ENCODE measurements around the gene TAS2R43. TPM values are rescaled to one million over a fixed set of nuclear protein-coding genes. Genes with fewer than 3 reads are reported as not detected.
"Not testable (repeated sequence)": the region's sequence is repeated elsewhere in the genome, so short reads cannot be mapped to it uniquely, and the experiment has no call there.

The TAS2R43 gene
- total RNA-seq, 1 experiment from 2014 or later, result 1.1 TPM

DNA sequence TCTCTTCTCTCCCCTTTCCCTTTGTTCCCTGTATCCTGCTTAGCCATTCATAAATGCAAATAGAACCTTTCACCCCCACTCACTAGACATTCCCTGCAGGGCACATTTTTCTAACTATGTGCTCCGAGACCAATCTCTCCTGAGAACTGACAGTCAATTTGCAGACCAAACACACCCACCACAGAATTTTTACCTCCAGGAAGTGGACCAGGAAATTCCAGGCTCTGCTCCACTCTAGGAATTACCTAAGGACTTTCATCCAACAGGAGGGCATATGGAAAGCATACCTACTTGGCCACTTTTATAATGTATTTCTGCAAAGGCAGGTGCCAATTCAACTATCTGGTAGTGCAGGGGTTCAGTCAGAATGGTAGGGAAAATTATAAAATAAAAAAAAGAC lies 21.1 kb downstream of the TAS2R43 start:
- Histone ChIP-seq H3K9me3 (ENCODE audit: insufficient read depth, low read depth) (0 out of 2 replicates have a peak, but pooled peaks cover 2% of the 10 kb centered on the region), H3K9me2 (ENCODE audit: insufficient read depth) (no peaks in the 10 kb centered on the region), H3K36me3 (ENCODE audit: low read depth) (no peaks in the 10 kb centered on the region), H3K79me2 (ENCODE audit: low read depth) (no peaks in the 10 kb centered on the region), H4K20me1 (ENCODE audit: insufficient read depth) (no peaks in the 10 kb centered on the region), H3K4me3 (no peak overlapping the region), H2AFZ (no peak overlapping the region), H3K27me3 (ENCODE audit: insufficient read depth, low read depth) (no peaks in the 10 kb centered on the region), H3K27ac (no peak overlapping the region), H3F3A (ENCODE audit: insufficient read depth, low read depth) (no peaks in the 10 kb centered on the region), H3K4me2 (no peak overlapping the region), H3K4me1 (replicated peaks; ENCODE audit: insufficient read depth) (no peaks in the 10 kb centered on the region)
- no peak for DNase-seq
- ChIA-PET POLR2A (ENCODE audit: unreplicated experiment) (no interaction called here), CTCF (no interaction called here)
- intact Hi-C loops (cut with micrococcal nuclease; ENCODE audit: unreplicated experiment), result loop anchor here (1.0 kb wide), 1 partner anchor 56 kb away; no protein-coding TSS in a partner anchor
- no TSS peak for BruUV-seq (replicated peaks)
- TF ChIP-seq EZH2 (IDR thresholded peaks at IDR 0.05; ENCODE audit: low read depth) (no peak), CTCF (conservative IDR thresholded peaks at IDR 0.05) (no peak)

GRCh38 chr12:11069854-11070365 lies 22.2 kb downstream of the TAS2R43 start:
- Histone ChIP-seq H2AFZ (no peak overlapping the region), H3K9me3 (ENCODE audit: insufficient read depth, low read depth) (0 out of 2 replicates have a peak, but pooled peaks cover 2% of the 10 kb centered on the region), H3K27me3 (ENCODE audit: insufficient read depth, low read depth) (no peaks in the 10 kb centered on the region), H3K9me2 (ENCODE audit: insufficient read depth) (no peaks in the 10 kb centered on the region), H3K36me3 (ENCODE audit: low read depth) (no peaks in the 10 kb centered on the region), H3K27ac (no peak overlapping the region), H4K20me1 (ENCODE audit: insufficient read depth) (no peaks in the 10 kb centered on the region), H3K4me2 (no peak overlapping the region), H3K79me2 (ENCODE audit: low read depth) (no peaks in the 10 kb centered on the region), H3K4me1 (replicated peaks; ENCODE audit: insufficient read depth) (no peaks in the 10 kb centered on the region), H3K4me3 (no peak overlapping the region), H3F3A (ENCODE audit: insufficient read depth, low read depth) (no peaks in the 10 kb centered on the region)
- no peak for DNase-seq
- ChIA-PET POLR2A (ENCODE audit: unreplicated experiment) (interaction anchor here (0.5 kb wide), 1 partner anchor 884 kb away, joined by 5 read pairs; no protein-coding TSS in a partner anchor), CTCF (no interaction called here)
- no TSS peak for BruUV-seq (replicated peaks)
- intact Hi-C loops (cut with micrococcal nuclease; ENCODE audit: unreplicated experiment), result loop anchor here (1.0 kb wide), 1 partner anchor 55 kb away; no protein-coding TSS in a partner anchor
- no peak for TF ChIP-seq CTCF (conservative IDR thresholded peaks at IDR 0.05)
- TF ChIP-seq EZH2 (IDR thresholded peaks at IDR 0.05; ENCODE audit: low read depth), result no peak

DNA sequence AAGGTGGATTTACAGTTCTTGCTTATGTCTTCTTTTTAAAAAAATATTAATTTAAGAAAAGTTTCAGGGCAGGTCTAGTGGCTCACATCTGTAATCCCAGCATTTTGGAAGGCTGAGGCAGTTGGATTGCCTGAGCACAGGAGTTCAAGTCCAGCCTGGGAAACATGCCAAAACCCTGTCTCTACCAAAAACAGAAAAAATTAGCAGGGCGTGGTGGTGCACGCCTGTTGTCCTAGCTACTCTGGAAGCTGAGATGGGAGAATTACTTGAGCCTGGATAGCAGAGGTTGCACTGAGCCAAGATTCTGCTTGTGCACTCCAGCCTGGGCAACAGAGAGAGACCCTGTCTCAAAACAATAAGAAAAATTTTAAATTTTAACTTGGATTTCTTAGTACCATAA lies 24.6 kb downstream of the TAS2R43 start:
- H3K4me1 ChIP-seq (replicated peaks; ENCODE audit: insufficient read depth), result no peaks in the 10 kb centered on the region
- no peaks in the 10 kb centered on the region for H3K27me3 ChIP-seq (ENCODE audit: insufficient read depth, low read depth)
- ChIA-PET POLR2A (ENCODE audit: unreplicated experiment) (no interaction called here), CTCF (no interaction called here)
- DNase-seq, result no peak
- H3F3A ChIP-seq (ENCODE audit: insufficient read depth, low read depth), result no peaks in the 10 kb centered on the region
- H3K36me3 ChIP-seq (ENCODE audit: low read depth), result no peaks in the 10 kb centered on the region
- no peak for TF ChIP-seq EZH2 (IDR thresholded peaks at IDR 0.05; ENCODE audit: low read depth)
- TF ChIP-seq CTCF (conservative IDR thresholded peaks at IDR 0.05), result no peak
- H3K9me3 ChIP-seq (ENCODE audit: insufficient read depth, low read depth), result 0 out of 2 replicates have a peak, but pooled peaks cover 2% of the 10 kb centered on the region
- no peak overlapping the region for H2AFZ ChIP-seq
- BruUV-seq (replicated peaks), result no TSS peak
- H4K20me1 ChIP-seq (ENCODE audit: insufficient read depth), result no peaks in the 10 kb centered on the region
- H3K4me2 ChIP-seq, result no peak overlapping the region
- no peaks in the 10 kb centered on the region for H3K9me2 ChIP-seq (ENCODE audit: insufficient read depth)
- no peak overlapping the region for H3K27ac ChIP-seq
- no peak overlapping the region for H3K4me3 ChIP-seq
- H3K79me2 ChIP-seq (ENCODE audit: low read depth), result no peaks in the 10 kb centered on the region
- intact Hi-C loops (cut with micrococcal nuclease; ENCODE audit: unreplicated experiment), result no loop called here

DNA sequence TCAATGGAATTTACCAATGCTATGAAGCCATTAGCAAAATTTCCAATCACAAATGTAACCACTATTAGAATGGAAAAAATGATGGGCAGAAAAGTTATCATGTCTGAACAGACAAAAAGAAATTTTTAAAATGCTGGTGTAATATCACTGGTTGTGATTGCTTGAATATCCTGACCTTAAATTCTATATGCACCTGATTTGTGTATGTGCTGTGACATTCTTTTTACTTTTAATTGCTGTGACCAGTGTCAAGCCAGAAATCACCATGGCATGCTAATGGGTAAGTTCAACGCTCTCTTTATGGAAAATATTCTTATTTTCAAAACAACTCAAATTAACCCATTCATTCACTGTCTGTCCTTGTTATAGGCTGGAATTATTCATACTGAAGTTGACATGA lies 29.9 kb downstream of the TAS2R43 start, which contains the start of gene TAS2R46:
TSS of gene TAS2R46 (minus strand) at position 101 of the 400 bp plus-strand sequence. CDS start at position 101, 0 bp downstream.
- H3F3A ChIP-seq (ENCODE audit: insufficient read depth, low read depth); CTCF ChIA-PET; H3K9me3 ChIP-seq (ENCODE audit: insufficient read depth, low read depth); H3K4me1 ChIP-seq (replicated peaks; ENCODE audit: insufficient read depth); H3K4me3 ChIP-seq; H3K27ac ChIP-seq; H3K27me3 ChIP-seq (ENCODE audit: insufficient read depth, low read depth); H3K36me3 ChIP-seq (ENCODE audit: low read depth); POLR2A ChIA-PET (ENCODE audit: unreplicated experiment); intact Hi-C loops (cut with micrococcal nuclease; ENCODE audit: unreplicated experiment); BruUV-seq (replicated peaks); H3K9me2 ChIP-seq (ENCODE audit: insufficient read depth); H2AFZ ChIP-seq; H3K4me2 ChIP-seq; DNase-seq; H3K79me2 ChIP-seq (ENCODE audit: low read depth); H4K20me1 ChIP-seq (ENCODE audit: insufficient read depth): not testable (repeated sequence)
